T-helper 2 cell (primary cell): ENCODE data around the gene TMEM129.
A peak's percentile ranks its signal among the peaks of the same experiment; 100 is the strongest.
"Not testable (repeated sequence)": the region's sequence is repeated elsewhere in the genome, so short reads cannot be mapped to it uniquely, and the experiment has no call there.

Experiments
- DNase-seq, 5 experiments: peaks; one replicate each; pipeline versions ENCODE4 v3.0.0 to v3.0.0-alpha.2; 2012 to 2022

Gene TMEM129

GRCh38 chr4:1691737-1692373 is 29.3 kb downstream of the TMEM129 start:
- DNase-seq = no peak

GRCh38 chr4:1690698-1691097 is 30.4 kb downstream of the TMEM129 start:
- no peak for DNase-seq

DNA sequence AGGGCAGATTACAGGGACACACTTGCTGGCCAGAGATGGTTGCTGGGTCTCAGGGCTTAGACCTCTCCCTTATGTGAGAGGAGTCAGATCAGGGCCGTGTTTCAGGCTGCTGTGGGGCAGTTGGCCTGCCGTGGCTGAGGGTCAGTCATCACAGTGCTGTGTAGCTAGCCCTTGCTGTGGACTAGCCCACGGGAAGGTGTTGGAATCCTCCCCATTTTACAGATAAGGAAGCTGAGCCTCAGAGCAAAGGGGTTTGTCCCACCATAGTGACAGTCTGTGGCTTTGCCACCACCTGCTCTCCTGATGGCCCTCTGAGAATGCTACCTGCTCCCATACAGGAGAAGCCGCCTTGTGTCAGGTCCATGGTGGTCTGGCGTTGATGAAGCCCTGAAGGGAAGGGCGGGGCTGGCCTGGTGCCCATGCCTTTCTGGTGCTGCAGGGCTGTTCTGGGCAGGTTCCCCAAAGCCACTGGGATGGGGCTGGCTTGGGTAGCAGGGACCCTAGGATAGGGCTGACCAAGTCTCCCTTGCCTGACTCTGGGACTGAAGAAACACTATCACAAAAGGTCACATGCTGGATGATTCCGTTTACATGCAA is 34.6 kb downstream of the TMEM129 start:
- DNase-seq = no peak

DNA sequence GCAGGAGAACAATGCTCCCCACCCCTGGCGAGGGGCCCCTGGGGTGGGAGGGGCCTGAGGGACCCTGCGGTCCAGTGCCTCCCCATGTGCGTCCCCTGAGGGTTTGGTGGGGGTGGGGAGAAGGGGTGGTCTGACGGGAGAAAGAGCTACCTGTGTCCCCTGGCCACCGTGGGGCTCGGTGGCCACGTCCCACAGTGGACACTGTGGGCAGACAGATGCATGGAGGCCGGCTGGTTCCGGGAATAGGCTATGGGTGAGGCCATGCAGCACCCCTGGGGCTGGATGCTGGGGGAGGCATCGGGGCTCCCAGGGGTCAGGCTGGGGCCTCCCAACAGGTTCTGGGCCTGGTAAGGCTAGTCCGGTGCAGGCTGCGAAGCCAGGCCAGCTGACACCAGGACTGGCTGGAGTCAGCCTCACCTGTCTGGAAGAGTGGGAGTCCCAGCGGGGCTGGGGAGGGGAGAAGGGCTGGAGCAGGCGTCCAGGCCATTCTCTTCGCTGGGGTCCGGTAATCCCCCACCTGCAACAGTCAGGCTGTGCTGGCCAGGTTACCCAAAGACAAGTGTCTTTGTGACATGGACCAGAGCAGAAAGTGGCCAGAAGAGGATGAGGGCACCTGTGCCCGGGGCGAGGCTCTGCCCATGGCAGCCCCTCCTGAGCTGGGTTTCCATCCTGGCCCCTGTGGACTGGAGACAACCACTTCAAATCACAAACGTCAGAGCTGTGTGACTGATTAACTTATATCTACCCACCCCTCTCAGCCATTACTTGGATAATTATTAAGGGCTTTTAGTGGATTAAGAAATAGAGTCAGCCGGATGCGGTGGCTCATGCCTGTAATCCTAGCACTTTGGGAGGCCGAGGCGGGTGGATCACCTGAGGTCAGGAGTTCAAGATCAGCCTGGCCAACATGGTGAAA is 35.6 kb downstream of the TMEM129 start:
- no peak for DNase-seq

GRCh38 chr4:1684506-1685234 is 36.5 kb downstream of the TMEM129 start:
- peak in 2 of 5 experiments; percentile 92 to 95 for DNase-seq

- DNase-seq = peak in 3 of 5 experiments; percentile 85 to 93 (median 89)
These were observed 37.2 kb downstream of the TMEM129 start, which contains the start of gene FAM53A for GRCh38 chr4:1683736-1684505. Gene FAM53A (minus strand): TSS chr4:1684313. CDS start chr4:1668741, 15,572 bp downstream.

GRCh38 chr4:1683261-1683735 is 37.8 kb downstream of the TMEM129 start:
- DNase-seq = peak in 1 of 5 experiments; percentile 24

DNA sequence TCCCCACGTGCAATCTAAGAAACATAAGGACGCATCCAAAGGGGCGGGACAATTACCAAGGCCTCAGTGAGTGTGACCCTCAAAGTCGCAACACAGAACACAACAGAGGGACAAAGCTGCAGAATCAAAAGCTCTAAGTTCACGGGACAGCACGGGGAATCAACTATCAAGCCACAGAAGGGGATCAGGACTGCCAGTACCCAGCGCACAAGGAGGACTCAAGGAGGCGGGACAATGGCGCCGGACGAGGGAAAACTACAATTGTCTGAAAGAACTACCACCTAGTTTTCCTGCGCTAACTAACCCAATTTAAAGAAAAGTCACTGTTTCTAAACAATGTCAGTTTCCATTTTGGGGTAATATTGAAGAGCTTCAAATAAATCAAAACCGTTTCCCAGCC is 38.3 kb downstream of the TMEM129 start:
- no peak for DNase-seq

GRCh38 chr4:1678244-1678643 is 42.9 kb downstream of the TMEM129 start:
- no peak for DNase-seq

GRCh38 chr4:1676605-1677525 is 44.3 kb downstream of the TMEM129 start:
- DNase-seq = no peak

GRCh38 chr4:1675802-1676137 is 45.4 kb downstream of the TMEM129 start:
- no peak for DNase-seq

- DNase-seq = no peak
These were observed 45.9 kb downstream of the TMEM129 start for GRCh38 chr4:1675136-1675801.

- no peak for DNase-seq
These were observed 46.4 kb downstream of the TMEM129 start for GRCh38 chr4:1674682-1675081.

- no peak for DNase-seq
These were observed 47.5 kb downstream of the TMEM129 start for GRCh38 chr4:1673671-1674070.

DNA sequence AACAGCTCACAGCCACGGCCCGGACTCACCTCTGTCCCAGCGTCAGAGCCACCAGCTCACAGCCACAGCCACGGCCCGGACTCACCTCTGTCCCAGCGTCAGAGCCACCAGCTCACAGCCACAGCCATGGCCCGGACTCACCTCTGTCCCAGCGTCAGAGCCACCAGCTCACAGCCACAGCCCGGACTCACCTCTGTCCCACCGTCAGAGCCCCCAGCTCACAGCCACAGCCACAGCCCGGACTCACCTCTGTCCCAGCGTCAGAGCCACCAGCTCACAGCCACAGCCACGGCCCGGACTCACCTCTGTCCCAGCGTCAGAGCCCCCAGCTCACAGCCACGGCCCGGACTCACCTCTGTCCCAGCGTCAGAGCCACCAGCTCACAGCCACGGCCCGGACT is 50.1 kb downstream of the TMEM129 start:
- not testable (repeated sequence) for DNase-seq

DNA sequence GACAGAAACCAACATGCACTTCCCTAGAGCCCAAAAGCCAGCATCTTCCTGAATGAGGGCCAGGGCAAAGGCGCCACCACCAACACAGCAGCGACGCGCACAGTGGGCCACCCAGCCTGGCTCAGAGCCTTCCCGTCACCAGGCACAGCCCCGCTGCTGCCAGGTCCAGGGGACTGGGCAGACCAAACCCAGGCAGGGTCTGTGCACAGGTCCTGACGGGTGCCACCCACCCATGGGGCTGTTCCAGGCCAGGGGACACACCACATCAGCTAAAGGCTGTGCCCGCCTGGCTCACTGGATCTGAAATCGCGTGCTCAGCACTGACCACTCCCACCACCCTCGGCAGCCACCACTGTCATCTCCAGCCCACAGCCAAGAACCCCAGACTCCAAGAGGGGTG is 50.8 kb downstream of the TMEM129 start:
- no peak for DNase-seq

DNA sequence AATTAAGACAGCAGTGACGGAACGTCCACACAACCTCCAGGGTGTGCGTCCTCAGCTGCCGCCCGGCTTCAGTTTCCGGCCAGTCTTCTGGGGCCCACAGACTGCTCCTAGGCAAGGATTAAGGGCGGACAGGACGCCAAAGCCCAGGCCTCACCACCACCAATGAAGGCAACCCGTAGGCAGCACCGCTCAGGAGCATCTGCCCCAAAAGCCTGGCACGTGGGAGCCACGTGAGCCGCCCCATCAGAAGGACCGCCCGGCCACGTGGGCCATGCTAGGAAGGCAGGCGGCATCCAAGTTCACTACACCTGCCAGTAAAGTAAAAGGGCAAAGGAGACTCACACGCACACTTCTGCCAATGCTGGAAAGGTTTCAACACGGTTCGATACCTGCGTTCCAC is 51.3 kb downstream of the TMEM129 start:
- no peak for DNase-seq

DNA sequence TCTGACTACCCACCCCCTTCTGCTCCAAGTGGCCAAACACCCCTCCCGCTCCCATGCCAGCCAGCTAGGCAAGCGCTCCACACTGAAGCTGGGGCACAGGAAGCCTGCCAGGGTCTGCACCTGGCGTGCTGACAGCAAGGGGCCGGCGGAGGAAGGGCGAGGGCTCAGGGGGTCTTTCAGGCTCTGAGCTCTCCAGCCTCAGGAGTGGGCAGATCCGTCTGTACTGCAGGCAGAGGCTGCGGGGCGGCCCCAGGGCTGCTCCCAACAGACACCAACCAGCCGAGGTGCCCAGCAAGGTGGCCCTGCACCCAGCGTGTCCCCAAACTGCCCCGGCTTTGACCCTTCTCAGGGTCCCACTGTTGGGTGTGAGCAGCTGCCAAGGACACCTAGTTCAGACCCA is 51.9 kb downstream of the TMEM129 start:
- DNase-seq = no peak

DNA sequence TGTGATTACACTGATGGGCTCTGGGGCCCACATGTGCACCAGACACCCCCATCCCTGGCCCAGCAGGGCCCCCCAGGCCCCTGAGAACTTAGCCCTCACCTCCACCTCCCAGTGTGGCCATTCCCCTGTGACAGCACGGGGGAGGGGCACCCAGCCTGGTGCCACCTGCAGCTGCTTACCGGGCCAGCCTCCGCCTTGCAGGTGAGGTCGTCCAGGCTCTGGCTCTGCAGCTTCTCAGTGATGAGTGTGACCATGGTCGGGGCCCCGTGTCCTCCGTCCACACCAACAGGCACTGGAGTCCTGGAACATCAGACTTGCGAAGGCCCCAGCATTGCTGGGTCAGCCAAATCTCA is 52.7 kb downstream of the TMEM129 start:
- DNase-seq = no peak

GRCh38 chr4:1667273-1667672 is 53.9 kb downstream of the TMEM129 start:
- DNase-seq = no peak
